Activated naive CD8-positive, alpha-beta T cell treated with anti-CD3 and anti-CD28 coated beads, Interleukin-2, amount 10 ng/mL, durations not matched to agents 7 days and 5 days (primary cell): ENCODE data around the gene TRAPPC2L. TPM values are rescaled to one million over a fixed set of nuclear protein-coding genes. Genes with fewer than 3 reads are reported as not detected.
"Not testable (repeated sequence)": the region's sequence is repeated elsewhere in the genome, so short reads cannot be mapped to it uniquely, and the experiment has no call there.

Experiments used
- ATAC-seq: fragments of 150-1000 bp; cut with Tn5 transposase; one replicate; pipeline ENCODE4 v1.10.0; 2021; ENCODE audit warnings: low read depth, moderate library complexity
- POLR2A ChIA-PET: fragments of 350-600 bp; sonication (Branson Sonifier 250); formaldehyde crosslinking; loops from one replicate; lab custom pipeline; 2021; ENCODE audit warnings: antibody characterized with exemption; lab: Charles Lee
- DNase-seq: peaks from one replicate; pipeline ENCODE4 v3.0.0; 2021
- H3K27ac Mint-ChIP-seq: one replicate; pipeline ENCODE4 v1.8.0; 2022; ENCODE audit warnings: mild to moderate bottlenecking, mixed read lengths
- H3K27me3 Mint-ChIP-seq: one replicate; pipeline ENCODE4 v1.8.0; 2022; ENCODE audit warnings: mild to moderate bottlenecking, moderate library complexity, mixed read lengths
- H3K36me3 Mint-ChIP-seq: one replicate; pipeline ENCODE4 v1.8.0; 2021; ENCODE audit warnings: mild to moderate bottlenecking, mixed read lengths
- H3K4me1 Mint-ChIP-seq: one replicate; pipeline ENCODE4 v1.8.0; 2021; ENCODE audit warnings: mixed read lengths
- H3K4me3 Mint-ChIP-seq: one replicate; pipeline ENCODE4 v1.8.0; 2022; ENCODE audit warnings: mild to moderate bottlenecking, moderate library complexity, mixed read lengths
- H3K9me3 Mint-ChIP-seq: one replicate; pipeline ENCODE4 v1.8.0; 2021; ENCODE audit warnings: mixed read lengths
- total RNA-seq, 2 experiments: library from RNA; stranded (reverse); gene quantifications; one replicate each; pipeline ENCODE4 v1.2.3, GENCODE V29; 2021

Gene TRAPPC2L
- total RNA-seq, 2 experiments from 2014 or later: 47.4 to 50.9 TPM

GRCh38 chr16:88883117-88883895 lies 26.4 kb downstream of the TRAPPC2L start:
- POLR2A ChIA-PET: no interaction called here

GRCh38 chr16:88883946-88884345 lies 27.0 kb downstream of the TRAPPC2L start:
- POLR2A ChIA-PET: no interaction called here
- ATAC-seq: no peak
- H3K27me3 Mint-ChIP-seq: no peaks in the 10 kb centered on the region
- H3K4me3 Mint-ChIP-seq: no peak overlapping the region
- peaks cover 2% of the 10 kb centered on the region for H3K9me3 Mint-ChIP-seq
- DNase-seq: no peak
- H3K36me3 Mint-ChIP-seq: no peaks in the 10 kb centered on the region
- no peaks in the 10 kb centered on the region for H3K4me1 Mint-ChIP-seq
- H3K27ac Mint-ChIP-seq: no peak overlapping the region

More at GRCh38 chr16:88883117-88883895, 26.4 kb downstream of the TRAPPC2L start:
- Mint-ChIP-seq H3K4me1 (no peaks in the 10 kb centered on the region), H3K27me3 (no peaks in the 10 kb centered on the region), H3K9me3 (peaks cover 2% of the 10 kb centered on the region), H3K27ac (no peak overlapping the region), H3K36me3 (no peaks in the 10 kb centered on the region), H3K4me3 (no peak overlapping the region)
- ATAC-seq: no peak
- DNase-seq: no peak

- POLR2A ChIA-PET: no interaction called here
- DNase-seq (no peak), ATAC-seq (no peak)
- Mint-ChIP-seq H3K36me3 (no peaks in the 10 kb centered on the region), H3K4me1 (no peaks in the 10 kb centered on the region), H3K9me3 (peaks cover 2% of the 10 kb centered on the region), H3K4me3 (no peak overlapping the region), H3K27me3 (no peaks in the 10 kb centered on the region), H3K27ac (no peak overlapping the region)
Measured at GRCh38 chr16:88884569-88885271, 27.8 kb downstream of the TRAPPC2L start.

- DNase-seq (no peak), ATAC-seq (no peak)
- POLR2A ChIA-PET: no interaction called here
- no peaks in the 10 kb centered on the region for H3K4me1 Mint-ChIP-seq
- H3K36me3 Mint-ChIP-seq: no peaks in the 10 kb centered on the region
- H3K27me3 Mint-ChIP-seq: no peaks in the 10 kb centered on the region
- H3K9me3 Mint-ChIP-seq: peaks cover 2% of the 10 kb centered on the region
- no peak overlapping the region for H3K4me3 Mint-ChIP-seq
- no peak overlapping the region for H3K27ac Mint-ChIP-seq
Measured at GRCh38 chr16:88885693-88886280, 28.9 kb downstream of the TRAPPC2L start.

- Mint-ChIP-seq H3K36me3 (no peaks in the 10 kb centered on the region), H3K4me3 (no peak overlapping the region), H3K4me1 (no peaks in the 10 kb centered on the region), H3K27ac (no peak overlapping the region), H3K9me3 (peaks cover 2% of the 10 kb centered on the region), H3K27me3 (no peaks in the 10 kb centered on the region)
- POLR2A ChIA-PET: no interaction called here
- ATAC-seq (no peak), DNase-seq (no peak)
Measured at GRCh38 chr16:88886420-88886844, 29.5 kb downstream of the TRAPPC2L start.

- no peaks in the 10 kb centered on the region for H3K27me3 Mint-ChIP-seq
- POLR2A ChIA-PET: no interaction called here
- H3K36me3 Mint-ChIP-seq: no peaks in the 10 kb centered on the region
- H3K9me3 Mint-ChIP-seq: peaks cover 2% of the 10 kb centered on the region
- no peaks in the 10 kb centered on the region for H3K4me1 Mint-ChIP-seq
- no peak overlapping the region for H3K4me3 Mint-ChIP-seq
- ATAC-seq (no peak), DNase-seq (no peak)
- no peak overlapping the region for H3K27ac Mint-ChIP-seq
Measured at GRCh38 chr16:88886845-88887521, 30.1 kb downstream of the TRAPPC2L start.

GRCh38 chr16:88888057-88888456 lies 31.1 kb downstream of the TRAPPC2L start:
- no peaks in the 10 kb centered on the region for H3K9me3 Mint-ChIP-seq
- DNase-seq (no peak), ATAC-seq (no peak)
- POLR2A ChIA-PET: no interaction called here
- no peak overlapping the region for H3K4me3 Mint-ChIP-seq
- no peaks in the 10 kb centered on the region for H3K36me3 Mint-ChIP-seq
- no peaks in the 10 kb centered on the region for H3K4me1 Mint-ChIP-seq
- H3K27ac Mint-ChIP-seq: no peak overlapping the region
- no peaks in the 10 kb centered on the region for H3K27me3 Mint-ChIP-seq

GRCh38 chr16:88888461-88889387 lies 31.8 kb downstream of the TRAPPC2L start:
- no peak for DNase-seq
- no peak overlapping the region for H3K27ac Mint-ChIP-seq

GRCh38 chr16:88889702-88890352 lies 32.9 kb downstream of the TRAPPC2L start:
- not testable (repeated sequence) for DNase-seq, H3K4me3 Mint-ChIP-seq, H3K9me3 Mint-ChIP-seq, H3K27me3 Mint-ChIP-seq, H3K36me3 Mint-ChIP-seq, ATAC-seq, H3K4me1 Mint-ChIP-seq, H3K27ac Mint-ChIP-seq
- POLR2A ChIA-PET: interaction anchor here (0.5 kb wide), 1 partner anchor 124 kb away, joined by 4 read pairs; no protein-coding TSS in a partner anchor

More at GRCh38 chr16:88888461-88889387, 31.8 kb downstream of the TRAPPC2L start:
- Mint-ChIP-seq H3K36me3 (no peaks in the 10 kb centered on the region), H3K9me3 (no peaks in the 10 kb centered on the region), H3K4me3 (no peak overlapping the region), H3K27me3 (no peaks in the 10 kb centered on the region), H3K4me1 (no peaks in the 10 kb centered on the region)
- POLR2A ChIA-PET: no interaction called here
- no peak for ATAC-seq

GRCh38 chr16:88891083-88891482 lies 34.2 kb downstream of the TRAPPC2L start:
- Mint-ChIP-seq H3K4me3 (no peak overlapping the region), H3K27me3 (no peaks in the 10 kb centered on the region), H3K9me3 (no peaks in the 10 kb centered on the region), H3K36me3 (no peaks in the 10 kb centered on the region), H3K27ac (no peak overlapping the region), H3K4me1 (no peaks in the 10 kb centered on the region)
- POLR2A ChIA-PET: no interaction called here
- DNase-seq: no peak
- no peak for ATAC-seq

GRCh38 chr16:88892065-88892464 lies 35.1 kb downstream of the TRAPPC2L start:
- DNase-seq (no peak), ATAC-seq (no peak)
- Mint-ChIP-seq H3K27ac (no peak overlapping the region), H3K4me1 (no peaks in the 10 kb centered on the region), H3K27me3 (no peaks in the 10 kb centered on the region), H3K9me3 (no peaks in the 10 kb centered on the region), H3K36me3 (no peaks in the 10 kb centered on the region), H3K4me3 (no peak overlapping the region)
- POLR2A ChIA-PET: no interaction called here
